ENCODE results near the gene ARHGEF4. TPM values are rescaled to one million over a fixed set of nuclear protein-coding genes. Genes with fewer than 3 reads are reported as not detected.
A peak's percentile ranks its signal among the peaks of the same experiment; 100 is the strongest.

ARHGEF4 gene, protein sequence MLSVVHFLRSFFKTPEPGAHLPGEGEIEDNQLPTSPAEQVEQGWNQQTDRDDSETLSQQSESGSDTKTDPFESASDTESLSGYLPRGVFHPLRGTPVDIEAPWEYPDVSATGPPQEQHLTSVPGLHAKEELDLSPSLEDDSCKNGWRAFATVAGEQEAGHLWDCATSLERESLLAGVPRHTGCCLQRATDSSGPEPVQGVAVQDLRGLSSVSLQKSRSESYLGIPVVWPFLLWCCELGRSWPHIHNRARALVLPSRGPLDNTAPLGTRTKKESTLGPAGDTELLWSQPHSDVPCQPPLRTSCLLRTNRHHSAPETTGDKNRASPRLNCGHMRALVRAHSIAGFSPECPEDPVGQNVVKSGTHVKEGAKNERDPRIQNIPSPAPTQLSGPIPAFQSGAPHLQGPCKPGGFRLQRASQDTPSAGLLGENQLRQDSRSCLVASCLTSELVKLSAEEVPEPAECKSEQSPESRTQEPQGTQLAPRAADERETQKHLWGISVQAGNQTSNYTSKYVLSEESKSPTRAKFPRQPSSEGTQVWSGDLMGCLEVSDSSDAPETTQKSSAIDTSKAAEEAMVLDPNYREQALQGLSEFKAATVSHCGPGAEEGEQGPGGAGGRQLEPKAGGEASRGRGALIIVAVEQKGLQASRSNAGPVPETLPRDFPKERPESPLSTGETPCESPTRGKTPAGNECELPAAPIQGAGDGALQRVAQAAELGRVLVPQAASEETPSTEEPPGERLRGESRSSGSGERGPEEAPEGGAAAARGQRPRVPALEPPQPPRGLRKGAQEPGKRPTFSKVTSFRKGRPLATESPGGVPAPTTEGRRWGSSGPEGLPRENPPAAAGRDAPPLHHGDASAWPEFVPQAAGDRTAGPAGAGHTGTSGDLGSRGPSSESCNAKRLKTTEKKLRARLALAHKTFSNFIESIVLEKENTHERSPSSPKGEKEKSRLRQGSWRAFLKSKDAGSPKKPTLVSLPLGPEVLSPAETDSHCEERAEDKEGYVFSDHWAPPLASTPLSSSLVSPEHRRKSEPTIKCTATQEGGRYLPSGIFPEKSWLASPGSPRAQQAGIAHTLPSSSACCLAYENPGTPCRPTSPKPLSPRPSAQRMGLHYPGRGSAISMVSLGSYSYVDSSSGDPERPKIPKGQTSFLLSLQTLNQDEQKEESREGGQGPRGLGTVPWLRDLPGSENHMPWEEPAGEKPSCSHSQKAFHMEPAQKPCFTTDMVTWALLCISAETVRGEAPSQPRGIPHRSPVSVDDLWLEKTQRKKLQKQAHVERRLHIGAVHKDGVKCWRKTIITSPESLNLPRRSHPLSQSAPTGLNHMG (N-terminal part only)
- polyA plus RNA-seq (2013), result 8.8 TPM in 2 replicates

DNA sequence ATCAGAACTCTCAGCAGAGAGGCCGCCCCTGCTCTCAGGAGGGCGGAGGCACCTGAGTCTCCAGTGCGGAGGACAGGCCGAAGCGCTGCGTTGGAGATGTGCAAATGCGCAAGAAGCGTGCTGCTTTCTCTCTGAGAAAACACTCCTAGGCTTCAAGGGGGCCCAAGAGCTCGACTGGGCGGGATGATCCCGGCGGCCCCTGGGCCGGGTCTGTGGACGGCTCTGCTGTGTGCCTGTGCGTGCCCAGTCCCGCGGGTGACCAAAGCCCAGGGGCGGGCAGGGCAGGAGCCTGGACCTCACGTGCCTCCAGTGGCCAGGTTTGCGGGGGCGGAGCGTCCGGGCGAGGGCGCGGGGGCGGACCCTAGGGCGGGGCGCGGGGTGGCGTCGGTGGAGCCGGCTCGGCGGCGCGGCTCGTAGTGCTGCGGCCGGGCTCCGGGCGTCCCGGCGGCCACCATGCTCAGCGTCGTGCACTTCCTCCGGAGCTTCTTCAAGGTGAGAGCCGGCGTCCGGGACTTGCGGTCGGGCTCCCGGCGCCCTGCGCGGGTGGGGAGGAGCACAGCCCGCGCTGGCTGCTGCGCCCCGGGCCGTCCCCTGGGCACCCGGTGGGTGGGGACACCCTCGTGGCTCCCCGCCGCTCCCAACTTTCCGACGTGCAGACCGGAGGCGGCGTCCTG is at the start of gene ARHGEF4:
Gene ARHGEF4, plus strand, starts transcription at position 414 of the 674 bp plus-strand sequence. Its CDS starts 40 bp downstream, at position 454.
- H4K8ac ChIP-seq (ENCODE audit: low read depth, low read length), result no peak within 1 kb of the TSS
- no peak within 1 kb of the TSS for H3K4ac ChIP-seq (ENCODE audit: low read depth, low read length)
- peaks cover 1% of the 10 kb centered on the region for H3K79me1 ChIP-seq (ENCODE audit: low read length)
- peaks cover 5% of the 10 kb centered on the region for H3K9me3 ChIP-seq (ENCODE audit: insufficient read depth, low read depth, low read length)
- no peak within 1 kb of the TSS for H3K18ac ChIP-seq (ENCODE audit: low read length)
- peak; percentile 12 to 60 for DNase-seq
- H2BK12ac ChIP-seq (ENCODE audit: low read length), result no peak within 1 kb of the TSS
- peak within 1 kb of the TSS; percentile 44 for H3K4me3 ChIP-seq (ENCODE audit: low read depth, low read length)
- H3K36me3 ChIP-seq (ENCODE audit: control insufficient read depth in 1 of 2, insufficient read depth in 2 of 2, low read length in 2 of 2), result no peaks in the 10 kb centered on the region
- no CpG with 5 or more reads among the region's 70 CpGs for WGBS (ENCODE audit: extremely low coverage, insufficient coverage, insufficient read length)
- peak within 1 kb of the TSS; percentile 69 for H3K4me2 ChIP-seq (ENCODE audit: low read length)
- H2AK5ac ChIP-seq (ENCODE audit: low read length), result no peak within 1 kb of the TSS
- H3K23ac ChIP-seq (ENCODE audit: low read length), result no peak within 1 kb of the TSS
- H3K27ac ChIP-seq (ENCODE audit: low read depth, low read length), result no peak within 1 kb of the TSS
- no peak within 1 kb of the TSS for H2BK5ac ChIP-seq (ENCODE audit: low read depth, low read length, poor library complexity)
- no peak within 1 kb of the TSS for H4K12ac ChIP-seq (ENCODE audit: low read depth, low read length)
- peak within 1 kb of the TSS; percentile 11 for H2AFZ ChIP-seq (ENCODE audit: insufficient read depth, low read length, poor library complexity)
- H3K14ac ChIP-seq (ENCODE audit: low read length), result no peak within 1 kb of the TSS
- H3K27me3 ChIP-seq (ENCODE audit: insufficient read depth, low read length), result peaks cover 18% of the 10 kb centered on the region
- no peak within 1 kb of the TSS for H3K9ac ChIP-seq (ENCODE audit: low read length)
- peaks cover 5 to 7% of the 10 kb centered on the region in 2 experiments for H3K4me1 ChIP-seq (ENCODE audit: control insufficient read depth in 1 of 2, insufficient read depth in 2 of 2, low read length in 2 of 2)
- no peak within 1 kb of the TSS for H4K91ac ChIP-seq (ENCODE audit: low read depth, low read length)
- no peak within 1 kb of the TSS for H2BK120ac ChIP-seq (ENCODE audit: insufficient read depth, low read length, poor library complexity)
- H3K79me2 ChIP-seq (ENCODE audit: control insufficient read depth, insufficient read depth, low read length, poor library complexity), result peaks cover 1% of the 10 kb centered on the region

DNA sequence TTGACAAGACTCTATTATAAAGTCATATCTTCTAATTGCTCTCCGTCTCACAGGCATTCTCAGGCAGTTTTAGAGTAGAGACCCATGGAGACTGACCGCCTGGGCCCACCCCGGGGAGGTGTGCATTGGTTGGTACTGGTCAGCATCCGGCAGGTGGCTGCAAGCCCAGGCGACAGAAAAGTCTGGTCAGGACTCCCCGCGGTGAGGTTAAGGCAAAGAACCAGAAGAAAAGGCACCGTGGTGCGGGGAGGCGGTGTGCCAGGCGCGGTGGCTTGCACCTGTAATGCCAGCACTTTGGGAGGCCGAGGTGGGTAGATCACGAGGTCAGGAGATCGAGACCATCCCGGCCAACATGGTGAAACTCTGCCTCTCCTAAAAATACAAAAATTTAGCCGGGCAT is 48.9 kb upstream of the ARHGEF4 start:
- H2AK5ac ChIP-seq (ENCODE audit: low read length), result no peak overlapping the region
- no CpG with 5 or more reads among the region's 17 CpGs for WGBS (ENCODE audit: extremely low coverage, insufficient coverage, insufficient read length)
- H3K4me2 ChIP-seq (ENCODE audit: low read length), result no peak overlapping the region

DNA sequence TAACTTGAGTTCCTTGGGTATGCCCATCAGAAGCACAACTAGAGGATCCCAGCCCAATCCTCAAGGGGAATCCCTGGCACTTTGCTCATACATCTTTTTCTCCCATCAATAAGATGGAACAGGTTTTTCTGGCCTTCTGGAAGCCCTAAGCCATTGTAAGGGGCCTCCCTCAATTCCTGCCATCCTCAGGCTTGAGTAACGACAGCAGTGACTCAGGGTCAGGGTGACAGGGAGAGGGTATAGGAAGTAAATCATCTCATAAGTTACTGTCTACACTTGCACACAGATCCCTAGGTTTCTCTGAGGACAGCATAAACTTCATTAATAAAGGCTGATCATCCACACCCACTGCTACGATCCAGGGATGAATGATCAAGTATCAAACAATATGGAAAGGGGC is 46.4 kb upstream of the ARHGEF4 start:
- no CpG with 5 or more reads among the region's 2 CpGs for WGBS (ENCODE audit: extremely low coverage, insufficient coverage, insufficient read length)

More for the DNA sequence above, 48.9 kb upstream of the ARHGEF4 start:
- no peak overlapping the region for H4K91ac ChIP-seq (ENCODE audit: low read depth, low read length)
- H3K9ac ChIP-seq (ENCODE audit: low read length), result no peak overlapping the region
- no peaks in the 10 kb centered on the region for H3K36me3 ChIP-seq (ENCODE audit: control insufficient read depth in 1 of 2, insufficient read depth in 2 of 2, low read length in 2 of 2)
- H4K8ac ChIP-seq (ENCODE audit: low read depth, low read length), result no peak overlapping the region
- no peak overlapping the region for H3K4ac ChIP-seq (ENCODE audit: low read depth, low read length)
- no peaks in the 10 kb centered on the region for H3K4me1 ChIP-seq (ENCODE audit: control insufficient read depth in 1 of 2, insufficient read depth in 2 of 2, low read length in 2 of 2)
- H3K4me3 ChIP-seq (ENCODE audit: low read depth, low read length), result no peak overlapping the region
- H3K79me1 ChIP-seq (ENCODE audit: low read length), result no peaks in the 10 kb centered on the region
- no peak overlapping the region for H2BK12ac ChIP-seq (ENCODE audit: low read length)
- no peak overlapping the region for H4K12ac ChIP-seq (ENCODE audit: low read depth, low read length)
- H3K23ac ChIP-seq (ENCODE audit: low read length), result no peak overlapping the region
- H3K79me2 ChIP-seq (ENCODE audit: control insufficient read depth, insufficient read depth, low read length, poor library complexity), result no peaks in the 10 kb centered on the region
- no peak overlapping the region for H2AFZ ChIP-seq (ENCODE audit: insufficient read depth, low read length, poor library complexity)
- peaks cover 1% of the 10 kb centered on the region for H3K9me3 ChIP-seq (ENCODE audit: insufficient read depth, low read depth, low read length)
- H3K27ac ChIP-seq (ENCODE audit: low read depth, low read length), result no peak overlapping the region
- H3K14ac ChIP-seq (ENCODE audit: low read length), result no peak overlapping the region
- H3K18ac ChIP-seq (ENCODE audit: low read length), result no peak overlapping the region
- H2BK120ac ChIP-seq (ENCODE audit: insufficient read depth, low read length, poor library complexity), result no peak overlapping the region
- DNase-seq, result no peak
- no peaks in the 10 kb centered on the region for H3K27me3 ChIP-seq (ENCODE audit: insufficient read depth, low read length)
- no peak overlapping the region for H2BK5ac ChIP-seq (ENCODE audit: low read depth, low read length, poor library complexity)

More for the DNA sequence above, 46.4 kb upstream of the ARHGEF4 start:
- Histone ChIP-seq H3K9ac (ENCODE audit: low read length) (no peak overlapping the region), H3K79me1 (ENCODE audit: low read length) (no peaks in the 10 kb centered on the region), H3K14ac (ENCODE audit: low read length) (no peak overlapping the region), H4K12ac (ENCODE audit: low read depth, low read length) (no peak overlapping the region), H2BK5ac (ENCODE audit: low read depth, low read length, poor library complexity) (no peak overlapping the region), H4K8ac (ENCODE audit: low read depth, low read length) (no peak overlapping the region), H3K23ac (ENCODE audit: low read length) (no peak overlapping the region), H2BK120ac (ENCODE audit: insufficient read depth, low read length, poor library complexity) (no peak overlapping the region), H3K79me2 (ENCODE audit: control insufficient read depth, insufficient read depth, low read length, poor library complexity) (no peaks in the 10 kb centered on the region), H3K18ac (ENCODE audit: low read length) (no peak overlapping the region), H3K4me3 (ENCODE audit: low read depth, low read length) (no peak overlapping the region), H3K4me1 (ENCODE audit: control insufficient read depth in 1 of 2, insufficient read depth in 2 of 2, low read length in 2 of 2) (no peaks in the 10 kb centered on the region), H2AFZ (ENCODE audit: insufficient read depth, low read length, poor library complexity) (no peak overlapping the region), H3K36me3 (ENCODE audit: control insufficient read depth in 1 of 2, insufficient read depth in 2 of 2, low read length in 2 of 2) (no peaks in the 10 kb centered on the region), H3K4ac (ENCODE audit: low read depth, low read length) (no peak overlapping the region), H3K9me3 (ENCODE audit: insufficient read depth, low read depth, low read length) (peaks cover 1% of the 10 kb centered on the region), H4K91ac (ENCODE audit: low read depth, low read length) (no peak overlapping the region), H3K27ac (ENCODE audit: low read depth, low read length) (no peak overlapping the region), H2BK12ac (ENCODE audit: low read length) (no peak overlapping the region), H2AK5ac (ENCODE audit: low read length) (no peak overlapping the region), H3K4me2 (ENCODE audit: low read length) (no peak overlapping the region), H3K27me3 (ENCODE audit: insufficient read depth, low read length) (no peaks in the 10 kb centered on the region)
- DNase-seq, result peak in 1 of 2 donors; percentile 33
